Raji (cell line): ENCODE results near the gene SPRR2E.

Experiments
- POLR2A ChIP-seq: IDR thresholded peaks from 2 replicates; pipeline ENCODE4 v1.6.1; 2011; ENCODE audit warnings: low read depth, low read length, control low read depth; ENCODE audit not compliant: insufficient read depth

Gene SPRR2E

DNA sequence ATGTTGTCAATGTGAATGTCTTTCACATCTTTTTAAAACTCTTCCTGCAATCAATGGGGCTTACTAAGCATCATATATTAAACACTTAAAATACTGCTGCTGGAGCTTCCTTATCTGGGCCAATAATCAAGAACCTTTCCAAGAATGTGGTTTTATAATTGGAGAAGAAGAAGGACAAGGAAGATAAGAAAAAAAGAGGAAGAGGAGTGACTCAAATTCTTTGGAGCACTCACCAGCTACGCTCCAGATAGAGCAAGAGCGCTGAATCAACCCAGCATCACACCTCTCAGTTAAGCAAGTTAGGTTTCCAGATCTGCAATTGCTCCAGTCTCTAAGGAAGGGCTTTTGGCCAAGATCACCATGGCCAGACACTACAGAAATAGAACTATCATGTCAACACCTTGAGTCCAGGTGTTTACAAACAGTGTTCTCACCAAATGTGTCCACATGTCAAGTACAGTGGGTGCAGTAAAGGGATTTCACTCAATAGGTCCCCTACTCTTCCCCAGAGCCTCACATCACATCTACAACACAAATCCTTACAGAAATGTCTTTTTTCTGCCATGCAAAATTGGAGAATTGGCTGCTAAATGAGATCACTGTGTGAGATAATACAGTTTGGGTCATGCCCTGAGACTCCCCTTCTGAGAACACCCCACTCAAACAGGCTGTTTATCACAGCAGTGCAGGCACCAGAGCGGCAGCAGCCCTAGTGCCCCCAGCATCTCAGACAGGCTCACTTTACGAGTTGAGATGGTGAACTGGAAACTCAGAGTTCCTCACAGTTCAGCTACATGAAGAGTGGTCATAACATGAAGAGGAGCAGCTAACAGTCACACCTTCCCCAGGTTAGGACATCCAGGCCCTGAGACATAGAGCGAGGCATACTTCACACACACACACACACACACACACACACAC is 21.3 kb downstream of the SPRR2E start:
- TF ChIP-seq POLR2A: no peak

DNA sequence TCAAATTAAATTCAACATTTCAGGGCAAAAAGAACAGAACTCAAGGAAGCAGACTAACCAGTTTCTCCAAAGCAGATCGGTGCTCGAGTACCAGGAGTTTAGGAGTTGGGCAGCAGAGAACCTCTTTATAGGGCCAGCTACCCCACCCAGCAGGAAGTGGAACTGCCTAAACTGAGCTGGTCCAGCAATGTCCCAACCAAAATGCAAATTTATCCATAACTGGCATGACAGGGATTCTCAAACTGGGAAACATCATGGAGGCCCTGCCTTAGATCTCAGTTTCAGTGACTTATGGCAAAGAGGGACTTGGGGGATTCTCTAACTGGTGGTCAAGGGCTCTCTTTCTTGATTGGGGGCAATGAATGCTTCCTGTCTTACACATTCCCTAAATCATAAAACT is 22.8 kb downstream of the SPRR2E start, which contains the start of gene SPRR2B:
Gene SPRR2B, minus strand, starts transcription at position 101 of the 400 bp plus-strand sequence. CDS start 772 bp downstream, outside the sequence.
- no peak for TF ChIP-seq POLR2A

DNA sequence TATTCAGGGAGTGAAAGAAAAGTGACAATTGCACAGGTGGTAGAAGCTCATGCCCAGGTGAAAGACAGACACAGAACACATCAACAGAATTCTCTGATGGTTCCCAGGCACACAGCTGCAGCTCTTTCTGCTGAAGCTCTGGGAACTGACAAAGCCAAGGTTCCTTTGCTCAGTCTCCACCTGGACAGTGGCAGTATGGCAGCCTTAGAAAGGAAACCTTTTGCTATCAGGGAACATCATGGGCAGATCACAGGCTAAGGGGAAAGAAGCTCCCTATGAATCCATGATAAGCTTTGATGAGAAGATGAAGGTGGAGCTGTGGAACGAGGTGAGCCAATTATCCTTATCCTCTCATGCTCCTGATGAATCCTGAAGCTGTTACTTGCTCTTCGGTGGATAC is 24.1 kb downstream of the SPRR2E start:
- TF ChIP-seq POLR2A: no peak

DNA sequence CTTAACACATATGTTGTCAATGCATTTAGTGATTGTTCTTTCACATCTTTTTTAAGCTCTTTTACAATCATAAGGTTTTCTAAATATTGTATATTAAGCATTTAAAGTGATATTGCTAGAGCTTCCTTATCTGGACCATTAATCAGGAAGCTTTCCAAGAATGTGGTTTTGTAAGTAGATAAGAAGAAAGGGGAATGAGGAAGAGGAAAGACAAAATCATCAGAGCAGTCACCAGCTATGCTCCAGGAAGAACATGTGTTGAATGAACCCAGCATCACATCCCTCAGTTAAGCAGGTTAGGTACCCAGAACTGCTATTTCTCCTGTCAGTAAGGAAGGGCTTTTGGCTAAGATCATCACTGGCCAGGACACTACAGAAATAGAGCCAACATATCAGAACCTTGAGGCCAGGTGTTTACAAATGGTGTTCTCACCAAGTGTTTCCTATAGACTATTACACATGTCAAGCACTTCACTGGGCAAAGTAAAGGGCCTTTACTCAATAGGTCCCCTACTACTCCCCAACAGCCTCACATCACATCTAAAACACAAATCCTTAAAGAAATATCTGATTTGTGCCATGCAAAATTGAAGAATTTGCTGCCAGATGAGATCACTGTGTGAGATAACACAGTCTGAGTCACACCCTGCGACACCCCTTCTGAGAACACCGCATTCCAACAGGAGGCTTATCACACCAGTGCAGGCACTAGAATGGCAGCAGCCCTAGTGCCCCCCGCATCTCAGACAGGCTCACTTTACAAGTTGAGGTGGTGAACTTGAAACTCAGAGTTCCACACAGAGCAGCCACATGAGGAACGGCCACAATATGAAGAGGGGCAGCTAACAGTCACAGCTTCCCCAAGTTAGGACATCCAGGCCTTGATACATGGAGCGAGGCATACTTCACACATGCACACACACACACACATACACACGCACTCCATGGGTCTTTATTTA is 35.2 kb downstream of the SPRR2E start:
- TF ChIP-seq POLR2A: no peak

GRCh38 chr1:153058154-153058553 is 36.2 kb downstream of the SPRR2E start:
- no peak for TF ChIP-seq POLR2A

GRCh38 chr1:153057375-153057774 is 37.0 kb downstream of the SPRR2E start, which contains the start of gene SPRR2A:
Gene SPRR2A (minus strand): TSS chr1:153057512. CDS start chr1:153056735, 777 bp downstream.
- no peak for TF ChIP-seq POLR2A

DNA sequence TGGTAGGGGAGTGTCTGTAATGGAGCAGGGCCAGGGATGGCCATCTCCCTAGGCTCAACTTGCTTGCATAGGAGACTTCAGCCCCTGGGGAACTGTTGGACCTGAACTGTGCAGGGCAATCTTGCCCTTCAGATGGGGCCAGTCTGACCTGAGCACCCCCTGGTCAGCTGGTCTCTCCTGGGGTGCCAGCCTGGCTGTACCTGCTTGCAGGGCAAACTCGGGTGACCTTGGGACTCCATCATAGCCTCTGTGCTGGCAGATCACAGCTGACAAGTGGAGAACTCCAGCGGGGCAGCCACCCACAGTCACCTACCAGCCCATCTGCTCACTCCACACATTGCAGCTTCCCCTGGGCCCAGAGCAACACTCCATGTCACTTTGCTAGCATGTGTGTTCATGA is 45.1 kb downstream of the SPRR2E start:
- TF ChIP-seq POLR2A: no peak
